HG03460 (cell line): ENCODE measurements around the gene PRPF8.

Source experiments
- ATAC-seq: cut with Tn5 transposase; IDR thresholded peaks from one replicate; pipeline ENCODE4 v1.9.1; 2021; ENCODE audit not compliant: unreplicated experiment

PRPF8 gene

GRCh38 chr17:1627982-1628855 is 56.4 kb downstream of the PRPF8 start, which contains the start of gene SLC43A2:
TSS of gene SLC43A2 (minus strand) at chr17:1628834. CDS start at chr17:1627874, 960 bp downstream.
- ATAC-seq: peak; percentile 44

GRCh38 chr17:1627182-1627981 is 57.3 kb downstream of the PRPF8 start:
- ATAC-seq: no peak

GRCh38 chr17:1626333-1626732 is 58.3 kb downstream of the PRPF8 start:
- ATAC-seq: no peak

GRCh38 chr17:1625581-1625980 is 59.1 kb downstream of the PRPF8 start:
- ATAC-seq: no peak

- no peak for ATAC-seq
Observed at GRCh38 chr17:1625053-1625452, 59.6 kb downstream of the PRPF8 start.

GRCh38 chr17:1624650-1625049 is 60.0 kb downstream of the PRPF8 start:
- ATAC-seq: no peak

- ATAC-seq: no peak
Observed at GRCh38 chr17:1623057-1623630, 61.5 kb downstream of the PRPF8 start.

GRCh38 chr17:1621273-1621954 is 63.3 kb downstream of the PRPF8 start:
- ATAC-seq: no peak

- ATAC-seq: no peak
Observed at GRCh38 chr17:1620486-1620885, 64.2 kb downstream of the PRPF8 start.

- ATAC-seq: no peak
Observed at GRCh38 chr17:1617620-1618174, 67.0 kb downstream of the PRPF8 start.

GRCh38 chr17:1616101-1616500 is 68.6 kb downstream of the PRPF8 start:
- ATAC-seq: no peak

- no peak for ATAC-seq
Observed at GRCh38 chr17:1612400-1612799, 72.3 kb downstream of the PRPF8 start.

- no peak for ATAC-seq
Observed at GRCh38 chr17:1611715-1612114, 73.0 kb downstream of the PRPF8 start.

- no peak for ATAC-seq
Observed at GRCh38 chr17:1608676-1609075, 76.0 kb downstream of the PRPF8 start.

- no peak for ATAC-seq
Observed at GRCh38 chr17:1607971-1608320, 76.7 kb downstream of the PRPF8 start.

- no peak for ATAC-seq
Observed at GRCh38 chr17:1606352-1606985, 78.2 kb downstream of the PRPF8 start.

- no peak for ATAC-seq
Observed at GRCh38 chr17:1605681-1606351, 78.9 kb downstream of the PRPF8 start.

GRCh38 chr17:1604831-1605528 is 79.7 kb downstream of the PRPF8 start:
- no peak for ATAC-seq

- no peak for ATAC-seq
Observed at GRCh38 chr17:1601571-1601970, 83.1 kb downstream of the PRPF8 start.
